HG03354 (cell line): ENCODE results near the gene KIRREL2.
"Not testable (repeated sequence)": the region's sequence is repeated elsewhere in the genome, so short reads cannot be mapped to it uniquely, and the experiment has no call there.

Experiments used
- ATAC-seq: cut with Tn5 transposase; IDR thresholded peaks from one replicate; pipeline ENCODE4 v1.9.1; 2021; ENCODE audit warnings: mild to moderate bottlenecking; ENCODE audit not compliant: unreplicated experiment, poor library complexity, severe bottlenecking

Gene KIRREL2

DNA sequence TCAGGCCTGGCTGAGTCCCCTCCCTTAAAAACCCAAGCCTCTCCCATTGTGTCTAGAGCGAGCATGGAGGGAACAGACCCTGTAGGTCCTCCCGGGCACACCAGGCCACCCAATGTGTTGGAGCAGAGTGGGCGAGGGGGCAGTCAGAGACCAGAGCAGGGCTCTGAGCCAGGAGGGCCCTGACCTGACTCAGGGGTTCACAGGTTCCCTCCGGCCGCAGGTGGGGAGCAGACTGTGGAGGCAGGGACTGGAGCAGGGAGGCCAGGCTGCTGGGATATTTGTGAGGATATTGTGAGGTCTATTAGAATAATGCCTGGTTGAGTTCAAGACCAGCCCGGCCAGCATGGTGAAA lies 52.9 kb downstream of the KIRREL2 start:
- ATAC-seq: no peak

DNA sequence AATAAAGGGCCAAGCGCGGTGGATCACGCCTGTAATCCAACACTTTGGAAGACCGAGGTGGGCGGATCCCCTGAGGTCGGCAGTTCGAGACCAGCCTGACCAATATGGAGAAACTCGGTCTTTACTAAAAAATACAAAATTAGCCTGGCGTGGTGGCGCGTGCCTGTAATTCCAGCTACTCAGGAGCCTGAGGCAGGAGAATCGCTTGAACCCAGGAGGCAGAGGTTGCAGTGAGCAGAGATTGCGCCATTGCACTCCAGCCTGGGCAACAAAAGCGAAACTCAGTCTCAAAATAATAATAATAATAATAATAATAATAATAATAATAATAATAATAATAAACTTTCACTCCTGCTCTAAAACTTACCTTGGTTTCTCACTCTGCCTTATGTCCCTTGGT lies 53.6 kb downstream of the KIRREL2 start:
- ATAC-seq: not testable (repeated sequence)

DNA sequence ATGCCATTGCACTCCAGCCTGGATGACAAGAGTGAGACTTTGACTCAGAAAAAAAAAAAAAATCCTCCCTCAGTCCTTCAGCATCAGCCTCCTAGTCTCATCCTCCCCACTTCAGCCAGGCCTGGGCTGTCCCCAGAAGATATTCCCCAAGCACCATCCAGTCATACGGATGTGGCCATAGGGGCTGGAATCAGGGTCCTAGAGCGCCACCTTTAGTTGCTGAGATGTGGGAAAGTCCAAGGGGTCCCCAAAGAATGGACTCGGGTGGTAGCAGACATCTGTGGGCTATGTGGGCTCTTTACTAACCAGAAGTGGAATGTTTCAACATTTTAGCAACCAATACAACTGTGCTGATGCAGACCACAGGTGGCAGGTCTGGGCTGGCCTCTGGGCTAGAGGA lies 54.5 kb downstream of the KIRREL2 start:
- no peak for ATAC-seq

DNA sequence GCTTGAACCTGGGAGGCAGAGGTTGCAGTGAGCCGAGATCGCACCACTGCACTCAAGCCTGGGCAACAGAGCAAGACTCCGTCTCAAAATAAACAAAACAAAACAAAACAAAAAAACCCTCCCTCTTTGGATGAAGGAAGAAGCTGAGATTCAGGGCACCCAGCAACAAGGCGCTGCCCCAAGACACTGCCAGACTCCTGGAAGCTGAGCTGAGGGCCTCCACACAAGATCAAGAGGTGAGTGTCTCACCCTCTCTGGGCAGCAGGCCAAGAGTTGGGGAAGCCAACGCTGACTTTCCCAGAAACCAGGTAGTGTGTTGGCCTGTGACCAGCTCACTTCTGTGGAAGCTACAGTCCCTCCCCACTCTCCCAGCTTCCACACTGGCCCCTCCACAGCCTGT lies 55.1 kb downstream of the KIRREL2 start:
- ATAC-seq: no peak

DNA sequence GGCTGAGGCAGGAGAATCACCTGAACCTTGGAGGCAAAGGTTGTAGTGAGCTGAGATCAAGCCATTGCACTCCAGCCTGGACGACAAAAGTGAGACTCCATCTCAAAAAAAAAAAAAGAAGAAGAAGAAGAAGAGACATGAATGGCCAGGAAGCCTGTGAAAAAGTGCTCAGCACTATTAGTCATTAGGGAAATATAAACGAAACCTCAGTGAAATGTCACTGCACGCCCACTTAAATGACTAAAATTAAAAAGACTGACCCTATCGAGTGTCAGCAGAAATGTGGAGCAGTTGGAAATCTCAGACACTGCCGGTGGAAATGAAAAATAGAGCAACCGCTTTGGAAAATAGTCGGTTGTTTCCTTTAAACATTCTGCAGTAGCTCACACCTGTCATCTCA lies 56.9 kb downstream of the KIRREL2 start:
- no peak for ATAC-seq

DNA sequence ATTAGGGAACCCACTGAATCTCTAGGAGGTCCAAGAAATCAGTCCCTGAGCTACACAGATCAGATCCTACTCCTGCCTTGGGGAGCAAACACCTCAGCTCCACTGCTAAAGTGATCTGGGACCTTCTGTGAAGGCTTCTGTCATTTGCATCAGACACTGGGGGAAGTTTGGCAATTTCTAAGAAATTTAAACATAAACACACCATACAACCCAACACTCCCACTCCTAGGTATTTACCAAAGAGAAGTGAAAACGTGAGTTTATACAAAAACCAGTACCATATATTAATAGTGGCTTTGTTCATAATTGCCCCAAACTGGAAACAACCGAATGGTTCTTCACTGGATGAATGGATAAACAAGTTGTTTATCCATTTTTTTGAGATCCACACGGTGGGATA lies 58.7 kb downstream of the KIRREL2 start:
- no peak for ATAC-seq
